OCI-LY1 (cell line): ENCODE data around the gene KLHL8.

Experiments used
- EZH2 ChIP-seq: fragments of 200-600 bp; sonication (generic), shearing (Covaris generic); IDR thresholded peaks from 2 replicates; pipeline ENCODE4 v1.8.0; 2017; ENCODE audit warnings: borderline replicate concordance, mixed run types, mild to moderate bottlenecking, antibody characterized with exemption, low read length, moderate library complexity, mixed read lengths
- TF ChIP-seq, protein P1 (sequence below): fragments of 200-600 bp; sonication (generic), shearing (Covaris generic); IDR thresholded peaks from 2 replicates; pipeline ENCODE4 v1.5.1; 2017; ENCODE audit warnings: mild to moderate bottlenecking, antibody characterized with exemption, low read length, moderate library complexity, mixed read lengths

DNA sequence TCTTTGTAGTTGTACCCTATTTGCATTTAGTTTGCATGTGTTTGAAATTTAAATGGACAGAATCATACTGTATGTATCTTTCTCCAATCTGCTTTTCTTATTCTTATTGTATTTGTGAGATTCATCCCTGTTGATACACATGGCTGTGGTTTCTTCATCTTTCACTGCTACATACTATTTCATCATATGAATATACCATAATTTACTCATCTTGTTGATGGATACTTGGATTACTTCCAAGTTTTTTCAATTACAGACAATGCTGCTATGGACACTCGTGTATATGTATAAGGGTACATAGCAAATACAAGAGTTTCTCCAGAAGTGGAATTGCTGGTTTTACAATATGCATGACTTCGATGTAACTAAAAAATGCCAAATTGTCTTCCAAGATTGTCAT is 11.8 kb upstream of the KLHL8 start:
- TF ChIP-seq, protein P1, sequence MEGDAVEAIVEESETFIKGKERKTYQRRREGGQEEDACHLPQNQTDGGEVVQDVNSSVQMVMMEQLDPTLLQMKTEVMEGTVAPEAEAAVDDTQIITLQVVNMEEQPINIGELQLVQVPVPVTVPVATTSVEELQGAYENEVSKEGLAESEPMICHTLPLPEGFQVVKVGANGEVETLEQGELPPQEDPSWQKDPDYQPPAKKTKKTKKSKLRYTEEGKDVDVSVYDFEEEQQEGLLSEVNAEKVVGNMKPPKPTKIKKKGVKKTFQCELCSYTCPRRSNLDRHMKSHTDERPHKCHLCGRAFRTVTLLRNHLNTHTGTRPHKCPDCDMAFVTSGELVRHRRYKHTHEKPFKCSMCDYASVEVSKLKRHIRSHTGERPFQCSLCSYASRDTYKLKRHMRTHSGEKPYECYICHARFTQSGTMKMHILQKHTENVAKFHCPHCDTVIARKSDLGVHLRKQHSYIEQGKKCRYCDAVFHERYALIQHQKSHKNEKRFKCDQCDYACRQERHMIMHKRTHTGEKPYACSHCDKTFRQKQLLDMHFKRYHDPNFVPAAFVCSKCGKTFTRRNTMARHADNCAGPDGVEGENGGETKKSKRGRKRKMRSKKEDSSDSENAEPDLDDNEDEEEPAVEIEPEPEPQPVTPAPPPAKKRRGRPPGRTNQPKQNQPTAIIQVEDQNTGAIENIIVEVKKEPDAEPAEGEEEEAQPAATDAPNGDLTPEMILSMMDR, result no peak
- TF ChIP-seq EZH2, result no peak
